Ishikawa (cell line): Measurements from ENCODE around the gene LTBP3.
A peak's percentile ranks its signal among the peaks of the same experiment; 100 is the strongest.

Experiments used
- CEBPB ChIP-seq: IDR thresholded peaks from 2 replicates; pipeline ENCODE4 v1.6.1; 2012
- CREB1 ChIP-seq: IDR thresholded peaks from 2 replicates; pipeline ENCODE4 v1.6.1; 2012; ENCODE audit warnings: low read depth
- EGR1 ChIP-seq: IDR thresholded peaks from 2 replicates; pipeline ENCODE4 v1.6.1; 2012
- EP300 ChIP-seq: IDR thresholded peaks from 2 replicates; pipeline ENCODE4 v1.6.1; 2012; ENCODE audit warnings: borderline replicate concordance
- FOXM1 ChIP-seq: IDR thresholded peaks from 2 replicates; pipeline ENCODE4 v1.6.1; 2012; ENCODE audit warnings: low read depth, borderline replicate concordance
- NFIC ChIP-seq: IDR thresholded peaks from 2 replicates; pipeline ENCODE4 v1.6.1; 2012
- RAD21 ChIP-seq: IDR thresholded peaks from 2 replicates; pipeline ENCODE4 v1.6.1; 2012; ENCODE audit warnings: low read depth
- TAF1 ChIP-seq: IDR thresholded peaks from 2 replicates; pipeline ENCODE4 v1.6.1; 2012; ENCODE audit warnings: low read depth, mild to moderate bottlenecking
- TCF12 ChIP-seq: IDR thresholded peaks from 2 replicates; pipeline ENCODE4 v1.6.1; 2012; ENCODE audit warnings: low read depth
- TEAD4 ChIP-seq: IDR thresholded peaks from 2 replicates; pipeline ENCODE4 v1.6.1; 2012
- YY1 ChIP-seq: IDR thresholded peaks from 2 replicates; pipeline ENCODE4 v1.6.1; 2012; ENCODE audit warnings: low read depth
- ZBTB7A ChIP-seq: IDR thresholded peaks from 2 replicates; pipeline ENCODE4 v1.6.1; 2012; ENCODE audit warnings: low read depth
- TF ChIP-seq, protein P1 (sequence below): IDR thresholded peaks from 2 replicates; pipeline ENCODE4 v1.6.1; 2012
- TF ChIP-seq, protein P2 (sequence below): IDR thresholded peaks from 2 replicates; pipeline ENCODE4 v1.6.1; 2012
- TF ChIP-seq, protein P3 (sequence below): IDR thresholded peaks from 2 replicates; pipeline ENCODE4 v1.6.1; 2012; ENCODE audit warnings: low read depth, mild to moderate bottlenecking

Gene LTBP3

DNA sequence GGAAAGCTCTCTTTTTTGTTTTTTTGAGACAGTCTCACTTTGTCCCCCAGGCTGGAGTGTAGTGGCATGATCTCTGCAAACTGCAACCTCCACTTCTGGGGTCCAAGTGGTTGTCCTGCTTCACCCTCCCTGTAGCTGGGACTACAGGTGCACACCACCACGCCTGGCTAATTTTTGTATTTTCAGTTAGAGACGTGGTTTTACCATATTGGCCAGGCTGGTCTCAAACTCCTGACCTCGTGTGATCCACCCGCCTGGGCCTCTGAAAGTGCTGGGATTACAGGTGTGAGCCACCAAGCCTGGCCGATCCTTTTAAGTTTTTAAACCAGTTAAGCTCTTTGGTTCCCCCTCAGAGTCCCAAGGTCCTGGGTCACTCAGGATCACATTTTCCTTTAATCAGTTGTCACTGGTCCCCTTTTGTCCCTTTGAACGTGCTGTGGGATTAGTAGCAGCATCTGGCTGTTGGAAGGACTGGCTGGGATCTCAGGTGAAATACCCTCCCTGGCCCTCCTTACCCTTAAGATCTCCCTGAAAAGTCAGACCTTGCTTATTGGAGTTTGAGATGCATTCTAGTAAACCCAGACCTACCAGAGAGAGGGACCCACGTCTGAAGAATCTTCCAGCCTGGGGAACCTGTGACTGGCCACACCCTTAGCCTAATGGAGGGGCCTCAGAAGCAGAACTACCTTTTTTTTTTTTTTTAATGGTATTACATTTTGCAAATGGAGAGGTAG, 51.2 kb downstream of the LTBP3 start:
- TF ChIP-seq TCF12 = no peak
- 0 out of 2 replicates have a peak, but pooled peaks have one; percentile 5 for TF ChIP-seq EP300

DNA sequence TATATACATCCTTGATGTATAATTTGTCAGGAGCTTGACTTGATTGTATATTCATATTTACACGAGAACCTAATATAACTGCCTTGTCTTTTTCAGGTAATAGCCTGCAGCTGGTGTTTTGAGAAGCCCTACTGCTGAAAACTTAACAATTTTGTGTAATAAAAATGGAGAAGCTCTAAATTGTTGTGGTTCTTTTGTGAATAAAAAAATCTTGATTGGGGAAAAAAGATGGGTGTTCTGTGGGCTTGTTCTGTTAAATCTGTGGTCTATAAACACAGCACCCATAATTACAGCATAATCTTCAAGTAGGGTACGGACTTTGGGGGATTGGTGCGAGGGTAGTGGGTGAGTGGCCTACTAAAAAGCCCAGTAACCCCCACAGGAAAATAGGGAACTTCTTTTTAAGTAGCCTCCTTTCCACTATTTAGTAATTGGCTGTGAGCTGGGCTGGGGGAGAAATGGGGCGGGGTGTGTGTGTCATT, 51.8 kb downstream of the LTBP3 start:
- TF ChIP-seq, protein P1, sequence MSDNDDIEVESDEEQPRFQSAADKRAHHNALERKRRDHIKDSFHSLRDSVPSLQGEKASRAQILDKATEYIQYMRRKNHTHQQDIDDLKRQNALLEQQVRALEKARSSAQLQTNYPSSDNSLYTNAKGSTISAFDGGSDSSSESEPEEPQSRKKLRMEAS = no peak
- TF ChIP-seq CEBPB (no peak), ZBTB7A (no peak), RAD21 (no peak), NFIC (0 out of 2 replicates have a peak, but pooled peaks have one; percentile 7)

DNA sequence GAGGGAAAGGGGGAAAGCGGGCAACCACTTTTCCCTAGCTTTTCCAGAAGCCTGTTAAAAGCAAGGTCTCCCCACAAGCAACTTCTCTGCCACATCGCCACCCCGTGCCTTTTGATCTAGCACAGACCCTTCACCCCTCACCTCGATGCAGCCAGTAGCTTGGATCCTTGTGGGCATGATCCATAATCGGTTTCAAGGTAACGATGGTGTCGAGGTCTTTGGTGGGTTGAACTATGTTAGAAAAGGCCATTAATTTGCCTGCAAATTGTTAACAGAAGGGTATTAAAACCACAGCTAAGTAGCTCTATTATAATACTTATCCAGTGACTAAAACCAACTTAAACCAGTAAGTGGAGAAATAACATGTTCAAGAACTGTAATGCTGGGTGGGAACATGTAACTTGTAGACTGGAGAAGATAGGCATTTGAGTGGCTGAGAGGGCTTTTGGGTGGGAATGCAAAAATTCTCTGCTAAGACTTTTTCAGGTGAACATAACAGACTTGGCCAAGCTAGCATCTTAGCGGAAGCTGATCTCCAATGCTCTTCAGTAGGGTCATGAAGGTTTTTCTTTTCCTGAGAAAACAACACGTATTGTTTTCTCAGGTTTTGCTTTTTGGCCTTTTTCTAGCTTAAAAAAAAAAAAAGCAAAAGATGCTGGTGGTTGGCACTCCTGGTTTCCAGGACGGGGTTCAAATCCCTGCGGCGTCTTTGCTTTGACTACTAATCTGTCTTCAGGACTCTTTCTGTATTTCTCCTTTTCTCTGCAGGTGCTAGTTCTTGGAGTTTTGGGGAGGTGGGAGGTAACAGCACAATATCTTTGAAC, 52.5 kb downstream of the LTBP3 start:
- TF ChIP-seq CREB1 (no peak), TCF12 (no peak), NFIC (no peak), RAD21 (no peak), FOXM1 (no peak), ZBTB7A (no peak), CEBPB (no peak), EGR1 (no peak)
- TF ChIP-seq, protein P2, sequence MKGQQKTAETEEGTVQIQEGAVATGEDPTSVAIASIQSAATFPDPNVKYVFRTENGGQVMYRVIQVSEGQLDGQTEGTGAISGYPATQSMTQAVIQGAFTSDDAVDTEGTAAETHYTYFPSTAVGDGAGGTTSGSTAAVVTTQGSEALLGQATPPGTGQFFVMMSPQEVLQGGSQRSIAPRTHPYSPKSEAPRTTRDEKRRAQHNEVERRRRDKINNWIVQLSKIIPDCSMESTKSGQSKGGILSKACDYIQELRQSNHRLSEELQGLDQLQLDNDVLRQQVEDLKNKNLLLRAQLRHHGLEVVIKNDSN = no peak

DNA sequence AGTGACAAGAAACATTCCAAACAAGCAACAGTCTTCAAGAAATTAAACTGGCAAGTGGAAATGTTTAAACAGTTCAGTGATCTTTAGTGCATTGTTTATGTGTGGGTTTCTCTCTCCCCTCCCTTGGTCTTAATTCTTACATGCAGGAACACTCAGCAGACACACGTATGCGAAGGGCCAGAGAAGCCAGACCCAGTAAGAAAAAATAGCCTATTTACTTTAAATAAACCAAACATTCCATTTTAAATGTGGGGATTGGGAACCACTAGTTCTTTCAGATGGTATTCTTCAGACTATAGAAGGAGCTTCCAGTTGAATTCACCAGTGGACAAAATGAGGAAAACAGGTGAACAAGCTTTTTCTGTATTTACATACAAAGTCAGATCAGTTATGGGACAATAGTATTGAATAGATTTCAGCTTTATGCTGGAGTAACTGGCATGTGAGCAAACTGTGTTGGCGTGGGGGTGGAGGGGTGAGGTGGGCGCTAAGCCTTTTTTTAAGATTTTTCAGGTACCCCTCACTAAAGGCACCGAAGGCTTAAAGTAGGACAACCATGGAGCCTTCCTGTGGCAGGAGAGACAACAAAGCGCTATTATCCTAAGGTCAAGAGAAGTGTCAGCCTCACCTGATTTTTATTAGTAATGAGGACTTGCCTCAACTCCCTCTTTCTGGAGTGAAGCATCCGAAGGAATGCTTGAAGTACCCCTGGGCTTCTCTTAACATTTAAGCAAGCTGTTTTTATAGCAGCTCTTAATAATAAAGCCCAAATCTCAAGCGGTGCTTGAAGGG, 53.3 kb downstream of the LTBP3 start:
- TF ChIP-seq TAF1 (no peak), TCF12 (no peak), ZBTB7A (no peak), CREB1 (no peak), YY1 (no peak), RAD21 (no peak), TEAD4 (no peak), EP300 (no peak), NFIC (no peak), EGR1 (no peak)
- TF ChIP-seq, protein P2 = no peak
- TF ChIP-seq, protein P3, sequence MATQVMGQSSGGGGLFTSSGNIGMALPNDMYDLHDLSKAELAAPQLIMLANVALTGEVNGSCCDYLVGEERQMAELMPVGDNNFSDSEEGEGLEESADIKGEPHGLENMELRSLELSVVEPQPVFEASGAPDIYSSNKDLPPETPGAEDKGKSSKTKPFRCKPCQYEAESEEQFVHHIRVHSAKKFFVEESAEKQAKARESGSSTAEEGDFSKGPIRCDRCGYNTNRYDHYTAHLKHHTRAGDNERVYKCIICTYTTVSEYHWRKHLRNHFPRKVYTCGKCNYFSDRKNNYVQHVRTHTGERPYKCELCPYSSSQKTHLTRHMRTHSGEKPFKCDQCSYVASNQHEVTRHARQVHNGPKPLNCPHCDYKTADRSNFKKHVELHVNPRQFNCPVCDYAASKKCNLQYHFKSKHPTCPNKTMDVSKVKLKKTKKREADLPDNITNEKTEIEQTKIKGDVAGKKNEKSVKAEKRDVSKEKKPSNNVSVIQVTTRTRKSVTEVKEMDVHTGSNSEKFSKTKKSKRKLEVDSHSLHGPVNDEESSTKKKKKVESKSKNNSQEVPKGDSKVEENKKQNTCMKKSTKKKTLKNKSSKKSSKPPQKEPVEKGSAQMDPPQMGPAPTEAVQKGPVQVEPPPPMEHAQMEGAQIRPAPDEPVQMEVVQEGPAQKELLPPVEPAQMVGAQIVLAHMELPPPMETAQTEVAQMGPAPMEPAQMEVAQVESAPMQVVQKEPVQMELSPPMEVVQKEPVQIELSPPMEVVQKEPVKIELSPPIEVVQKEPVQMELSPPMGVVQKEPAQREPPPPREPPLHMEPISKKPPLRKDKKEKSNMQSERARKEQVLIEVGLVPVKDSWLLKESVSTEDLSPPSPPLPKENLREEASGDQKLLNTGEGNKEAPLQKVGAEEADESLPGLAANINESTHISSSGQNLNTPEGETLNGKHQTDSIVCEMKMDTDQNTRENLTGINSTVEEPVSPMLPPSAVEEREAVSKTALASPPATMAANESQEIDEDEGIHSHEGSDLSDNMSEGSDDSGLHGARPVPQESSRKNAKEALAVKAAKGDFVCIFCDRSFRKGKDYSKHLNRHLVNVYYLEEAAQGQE = no peak

DNA sequence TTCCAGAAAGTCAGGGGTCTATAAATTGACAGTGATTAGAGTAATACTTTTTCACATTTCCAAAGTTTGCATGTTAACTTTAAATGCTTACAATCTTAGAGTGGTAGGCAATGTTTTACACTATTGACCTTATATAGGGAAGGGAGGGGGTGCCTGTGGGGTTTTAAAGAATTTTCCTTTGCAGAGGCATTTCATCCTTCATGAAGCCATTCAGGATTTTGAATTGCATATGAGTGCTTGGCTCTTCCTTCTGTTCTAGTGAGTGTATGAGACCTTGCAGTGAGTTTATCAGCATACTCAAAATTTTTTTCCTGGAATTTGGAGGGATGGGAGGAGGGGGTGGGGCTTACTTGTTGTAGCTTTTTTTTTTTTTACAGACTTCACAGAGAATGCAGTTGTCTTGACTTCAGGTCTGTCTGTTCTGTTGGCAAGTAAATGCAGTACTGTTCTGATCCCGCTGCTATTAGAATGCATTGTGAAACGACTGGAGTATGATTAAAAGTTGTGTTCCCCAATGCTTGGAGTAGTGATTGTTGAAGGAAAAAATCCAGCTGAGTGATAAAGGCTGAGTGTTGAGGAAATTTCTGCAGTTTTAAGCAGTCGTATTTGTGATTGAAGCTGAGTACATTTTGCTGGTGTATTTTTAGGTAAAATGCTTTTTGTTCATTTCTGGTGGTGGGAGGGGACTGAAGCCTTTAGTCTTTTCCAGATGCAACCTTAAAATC, 54.0 kb downstream of the LTBP3 start:
- TF ChIP-seq TCF12 (no peak), ZBTB7A (no peak), CEBPB (no peak), TAF1 (no peak), RAD21 (no peak)

DNA sequence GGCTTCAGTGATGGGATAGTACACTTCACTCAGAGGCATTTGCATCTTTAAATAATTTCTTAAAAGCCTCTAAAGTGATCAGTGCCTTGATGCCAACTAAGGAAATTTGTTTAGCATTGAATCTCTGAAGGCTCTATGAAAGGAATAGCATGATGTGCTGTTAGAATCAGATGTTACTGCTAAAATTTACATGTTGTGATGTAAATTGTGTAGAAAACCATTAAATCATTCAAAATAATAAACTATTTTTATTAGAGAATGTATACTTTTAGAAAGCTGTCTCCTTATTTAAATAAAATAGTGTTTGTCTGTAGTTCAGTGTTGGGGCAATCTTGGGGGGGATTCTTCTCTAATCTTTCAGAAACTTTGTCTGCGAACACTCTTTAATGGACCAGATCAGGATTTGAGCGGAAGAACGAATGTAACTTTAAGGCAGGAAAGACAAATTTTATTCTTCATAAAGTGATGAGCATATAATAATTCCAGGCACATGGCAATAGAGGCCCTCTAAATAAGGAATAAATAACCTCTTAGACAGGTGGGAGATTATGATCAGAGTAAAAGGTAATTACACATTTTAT, 54.7 kb downstream of the LTBP3 start:
- TF ChIP-seq, protein P1 = no peak
- TF ChIP-seq CREB1 (no peak), CEBPB (no peak), ZBTB7A (no peak), YY1 (no peak), EGR1 (no peak), RAD21 (no peak), EP300 (no peak)
